Ectodermal cell (in vitro differentiated cells): ENCODE data around the gene FNTB.

Experiments used
- H3K27ac ChIP-seq: 2 replicates; pipeline ENCODE4 v1.7.0; 2013; ENCODE audit warnings: mild to moderate bottlenecking, low read depth, low read length; ENCODE audit not compliant: insufficient read depth, poor library complexity, severe bottlenecking
- H3K27me3 ChIP-seq: 2 replicates; pipeline ENCODE4 v1.7.0; 2013; ENCODE audit warnings: mild to moderate bottlenecking, low read length; ENCODE audit not compliant: insufficient read depth, control insufficient read depth, poor library complexity, severe bottlenecking
- H3K36me3 ChIP-seq: one replicate; pipeline ENCODE4 v1.7.0; 2013; ENCODE audit warnings: low read length; ENCODE audit not compliant: control insufficient read depth, insufficient read depth
- H3K4me1 ChIP-seq: one replicate; pipeline ENCODE4 v1.7.0; 2013; ENCODE audit warnings: low read length; ENCODE audit not compliant: control insufficient read depth, insufficient read depth
- H3K4me3 ChIP-seq: 2 replicates; pipeline ENCODE4 v1.7.0; 2013; ENCODE audit warnings: low read depth, low read length, control low read depth; ENCODE audit not compliant: insufficient read depth
- H3K9me3 ChIP-seq: 2 replicates; pipeline ENCODE4 v1.7.0; 2013; ENCODE audit warnings: mild to moderate bottlenecking, low read length, moderate library complexity; ENCODE audit not compliant: control insufficient read depth
- WGBS, 2 experiments: methylation state at CpG; one replicate each; pipeline ENCODE4 v1.1.7; 2013; ENCODE audit warnings: missing lambda C conversion rate in 2 of 2; 5-methylcytosine and 5-hydroxymethylcytosine counted together

FNTB gene

DNA sequence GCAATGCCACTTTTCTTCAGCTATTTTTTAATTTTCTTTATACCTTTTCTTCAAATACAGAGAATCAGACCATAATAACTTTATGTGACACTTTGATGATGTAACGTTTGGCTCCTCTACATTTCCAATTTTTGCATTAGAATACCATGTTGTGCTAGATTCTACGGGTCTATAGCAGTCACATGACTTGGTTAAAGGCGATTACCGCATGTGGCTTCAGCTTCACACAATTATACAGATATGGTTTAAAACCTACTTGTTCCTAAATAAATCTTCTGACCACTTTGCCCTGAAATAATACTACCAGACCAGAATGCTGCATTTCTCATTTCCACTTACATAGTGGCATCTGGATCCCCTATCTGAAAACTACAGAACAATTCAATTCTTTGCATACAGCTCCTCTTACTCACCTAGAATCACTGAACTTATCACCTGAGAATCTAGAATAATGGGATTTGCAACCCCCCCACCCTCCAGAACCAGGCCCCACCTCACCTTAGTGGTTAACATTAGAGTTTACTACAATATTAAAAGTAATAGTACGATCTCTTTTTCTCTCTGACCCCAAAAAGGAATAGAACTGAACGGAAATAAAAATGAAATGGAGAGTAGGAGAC is 114.3 kb downstream of the FNTB start:
- 56 to 74% methylated on average over 4 to 5 of the region's 6 CpGs for WGBS, 2 experiments
- H3K27ac ChIP-seq = no peak overlapping the region

DNA sequence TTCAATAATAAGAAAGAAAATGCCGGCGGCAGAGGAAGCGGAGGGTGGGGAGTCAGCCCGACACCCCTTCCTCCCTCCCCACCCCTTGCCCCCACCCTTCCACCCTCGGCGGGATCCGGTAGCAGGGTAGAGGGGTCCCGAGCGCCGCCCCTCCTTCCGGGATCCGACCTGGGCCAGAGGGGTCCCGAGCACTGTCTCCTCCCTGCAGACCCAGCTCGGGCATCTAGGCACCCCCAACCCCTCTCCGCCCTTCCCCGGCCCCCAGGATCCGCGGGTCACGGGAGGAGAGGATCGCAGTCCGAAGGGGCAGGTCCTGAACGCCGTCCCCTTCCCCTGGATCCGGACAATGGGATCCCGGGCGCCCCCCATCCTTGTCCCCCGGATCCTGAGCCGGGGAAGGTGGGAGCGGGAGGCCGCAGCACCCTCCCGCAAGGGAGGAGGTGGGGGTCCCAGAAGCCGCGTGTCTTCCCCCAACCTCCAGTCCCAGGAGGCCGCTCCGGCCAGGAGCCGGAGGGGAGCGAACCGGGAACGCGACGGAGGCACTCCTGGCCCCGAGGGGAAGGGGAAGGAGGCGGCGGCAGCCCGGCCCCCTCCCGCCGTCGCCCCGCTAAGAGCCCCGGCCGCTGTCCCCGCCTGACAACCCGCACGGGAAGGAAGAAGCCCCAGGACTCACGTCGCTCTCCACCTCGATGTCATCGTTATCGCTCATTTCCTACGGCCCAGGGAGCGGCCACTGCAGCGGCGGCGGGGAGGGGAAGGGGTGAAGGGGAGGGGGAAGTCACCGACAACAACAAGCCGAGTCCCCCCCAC is 115.1 kb downstream of the FNTB start:
- Histone ChIP-seq H3K4me3 (peak overlapping the region; percentile 90), H3K27ac (peak overlapping the region; percentile 76), H3K4me1 (peaks cover 3% of the 10 kb centered on the region), H3K36me3 (no peaks in the 10 kb centered on the region), H3K27me3 (peaks cover 12% of the 10 kb centered on the region), H3K9me3 (no peaks in the 10 kb centered on the region)
- WGBS, 2 experiments = 0 to 1% methylated on average over 53 to 62 of the region's 66 CpGs

More for the DNA sequence above, 114.3 kb downstream of the FNTB start:
- Histone ChIP-seq H3K4me3 (peak overlapping the region; percentile 90), H3K27me3 (peaks cover 12% of the 10 kb centered on the region), H3K36me3 (peaks cover 4% of the 10 kb centered on the region), H3K9me3 (no peaks in the 10 kb centered on the region), H3K4me1 (peaks cover 3% of the 10 kb centered on the region)

DNA sequence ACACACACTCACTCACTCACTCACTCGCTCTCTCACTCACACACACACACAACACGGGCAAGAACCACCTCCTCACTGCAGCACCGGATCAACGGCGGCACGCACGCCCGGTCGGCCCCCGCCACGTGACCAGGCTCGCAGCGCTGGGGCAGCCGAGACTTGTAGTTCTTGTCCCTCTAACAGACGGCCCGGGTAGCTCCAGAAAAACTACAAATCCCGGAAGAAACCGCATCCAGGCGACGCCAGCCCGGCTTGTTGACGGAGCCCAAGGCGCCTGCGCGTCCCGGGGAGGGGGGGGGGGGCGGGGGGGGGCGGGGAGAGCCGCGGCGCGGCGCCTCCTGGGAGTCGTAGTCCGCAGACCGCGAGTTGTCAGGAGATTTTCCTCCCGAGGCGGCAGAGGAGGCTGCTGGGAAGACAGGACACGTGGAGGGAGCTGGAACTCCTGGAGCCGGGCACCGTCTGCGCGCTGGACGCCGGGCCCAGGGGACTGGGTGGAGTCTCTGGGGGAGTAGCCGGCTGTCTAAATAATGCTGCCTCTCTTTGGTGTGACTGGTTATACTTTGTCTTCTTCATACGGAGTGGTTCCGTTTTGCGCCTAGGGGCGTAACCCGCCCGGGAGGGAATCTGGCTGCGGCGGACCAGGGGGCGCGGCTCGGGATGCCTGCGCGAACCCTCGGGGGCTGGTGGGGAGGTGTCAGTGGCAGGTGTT is 115.9 kb downstream of the FNTB start, which contains the start of gene MAX:
Gene MAX (minus strand): TSS at position 77 of the 709 bp plus-strand sequence. CDS start 178 bp downstream, outside the sequence.
- Histone ChIP-seq H3K27me3 (peaks cover 12% of the 10 kb centered on the region), H3K36me3 (no peaks in the 10 kb centered on the region), H3K27ac (peak within 1 kb of the TSS; percentile 76), H3K4me3 (peak within 1 kb of the TSS; percentile 90), H3K4me1 (peaks cover 3% of the 10 kb centered on the region), H3K9me3 (no peaks in the 10 kb centered on the region)
- WGBS, 2 experiments = 0% methylated on average over 53 to 59 of the region's 61 CpGs

DNA sequence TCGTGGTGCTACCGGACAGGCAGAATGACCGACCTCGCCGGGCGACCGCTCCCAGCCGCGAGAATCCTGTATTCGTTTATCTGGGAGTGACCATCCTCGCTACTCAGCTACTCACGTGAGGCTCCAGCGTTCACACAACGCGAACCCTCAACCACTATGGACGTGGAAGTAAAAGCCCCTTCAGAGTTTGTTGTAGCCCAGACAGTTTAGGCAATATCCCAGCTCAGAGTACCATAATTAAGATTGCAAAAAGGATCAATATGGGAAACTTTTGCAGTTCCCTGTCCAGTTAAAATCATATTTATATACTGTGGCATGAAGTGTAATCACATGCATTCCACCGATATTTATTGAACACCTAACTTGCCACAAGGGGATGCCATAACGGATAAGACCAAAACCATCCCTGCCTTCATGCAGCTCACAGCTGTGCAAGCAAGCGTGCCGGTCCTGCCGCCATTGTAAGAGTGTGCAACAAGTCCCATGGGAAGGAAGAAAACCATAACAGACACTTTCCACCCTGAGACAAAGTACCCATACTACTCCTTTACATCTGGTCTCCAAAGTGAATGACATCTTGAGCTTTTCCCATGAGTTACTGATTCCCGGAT is 116.6 kb downstream of the FNTB start:
- Histone ChIP-seq H3K9me3 (no peaks in the 10 kb centered on the region), H3K4me1 (peaks cover 3% of the 10 kb centered on the region), H3K27me3 (peaks cover 12% of the 10 kb centered on the region), H3K27ac (no peak overlapping the region), H3K36me3 (no peaks in the 10 kb centered on the region), H3K4me3 (peak overlapping the region; percentile 63)
- 18 to 19% methylated on average over 22 of the region's 22 CpGs for WGBS, 2 experiments

DNA sequence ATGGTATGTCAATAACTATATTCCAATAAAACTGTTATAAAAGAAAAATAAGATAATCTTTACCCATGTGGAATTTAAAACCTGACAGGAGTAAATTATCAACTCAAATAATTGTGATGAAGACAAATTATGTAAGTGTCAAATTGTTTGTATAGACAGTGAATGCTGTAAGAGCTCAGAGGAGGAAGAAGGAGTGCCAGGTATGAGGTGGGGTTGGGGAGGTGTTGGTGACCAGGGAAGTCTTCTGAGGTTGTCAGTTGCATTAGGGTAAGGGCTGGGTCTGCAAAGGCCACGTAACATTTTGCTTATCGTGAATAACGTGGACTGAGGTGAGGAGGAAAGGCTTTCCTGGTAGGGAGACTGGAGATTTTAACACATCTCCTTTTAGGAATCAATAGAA is 118.1 kb downstream of the FNTB start:
- Histone ChIP-seq H3K36me3 (no peaks in the 10 kb centered on the region), H3K27me3 (peaks cover 12% of the 10 kb centered on the region), H3K27ac (no peak overlapping the region), H3K4me1 (peaks cover 3% of the 10 kb centered on the region), H3K9me3 (no peaks in the 10 kb centered on the region), H3K4me3 (no peak overlapping the region)
- WGBS, 2 experiments = 90 to 97% methylated on average over 3 of the region's 3 CpGs

DNA sequence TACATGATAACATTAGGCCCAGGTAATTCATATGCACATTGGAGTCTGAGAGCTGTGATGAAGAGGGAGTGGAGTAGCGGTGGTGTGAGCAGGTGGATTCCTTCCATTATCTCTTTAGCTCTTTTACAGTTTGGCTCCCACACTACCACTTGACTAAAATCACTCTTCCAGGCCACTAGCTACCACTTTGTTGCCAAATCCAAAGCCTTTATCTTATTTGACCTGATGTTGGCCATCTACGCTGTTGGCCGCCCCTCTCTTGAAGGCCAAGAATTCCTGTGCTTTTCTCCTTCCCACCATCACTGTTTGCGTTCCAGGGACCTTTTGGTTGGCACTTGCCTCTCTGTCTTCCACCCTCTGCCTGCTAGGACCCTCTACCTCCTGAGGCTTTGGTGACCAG is 119.6 kb downstream of the FNTB start:
- H3K27me3 ChIP-seq = peaks cover 12% of the 10 kb centered on the region
- H3K27ac ChIP-seq = no peak overlapping the region
- H3K4me3 ChIP-seq = no peak overlapping the region
- H3K4me1 ChIP-seq = peaks cover 3% of the 10 kb centered on the region
- H3K9me3 ChIP-seq = no peaks in the 10 kb centered on the region
- 95 to 98% methylated on average over 3 to 4 of the region's 4 CpGs for WGBS, 2 experiments
- no peaks in the 10 kb centered on the region for H3K36me3 ChIP-seq

DNA sequence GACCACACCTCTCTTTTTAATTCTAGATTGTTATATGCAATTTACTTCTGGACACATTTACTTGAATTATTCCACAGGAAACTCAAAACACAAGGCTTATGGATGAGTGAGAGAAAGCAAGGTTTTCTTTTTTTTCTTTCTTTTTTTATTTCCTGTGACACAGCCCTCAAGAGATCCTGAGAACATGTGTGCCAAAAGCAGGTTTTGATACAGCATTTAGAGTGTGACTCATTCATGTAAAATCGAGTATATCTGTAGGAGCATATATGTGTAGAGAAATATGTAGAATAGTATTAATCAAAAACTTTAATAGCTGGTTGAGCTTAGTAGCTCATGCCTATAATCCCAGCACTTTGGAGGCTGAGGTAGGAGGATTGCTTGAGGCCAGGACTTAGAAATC is 120.0 kb downstream of the FNTB start:
- Histone ChIP-seq H3K27me3 (peaks cover 12% of the 10 kb centered on the region), H3K4me3 (no peak overlapping the region), H3K4me1 (peaks cover 3% of the 10 kb centered on the region), H3K27ac (no peak overlapping the region), H3K36me3 (no peaks in the 10 kb centered on the region), H3K9me3 (no peaks in the 10 kb centered on the region)
- 80 to 82% methylated on average over 1 of the region's 1 CpG for WGBS, 2 experiments

DNA sequence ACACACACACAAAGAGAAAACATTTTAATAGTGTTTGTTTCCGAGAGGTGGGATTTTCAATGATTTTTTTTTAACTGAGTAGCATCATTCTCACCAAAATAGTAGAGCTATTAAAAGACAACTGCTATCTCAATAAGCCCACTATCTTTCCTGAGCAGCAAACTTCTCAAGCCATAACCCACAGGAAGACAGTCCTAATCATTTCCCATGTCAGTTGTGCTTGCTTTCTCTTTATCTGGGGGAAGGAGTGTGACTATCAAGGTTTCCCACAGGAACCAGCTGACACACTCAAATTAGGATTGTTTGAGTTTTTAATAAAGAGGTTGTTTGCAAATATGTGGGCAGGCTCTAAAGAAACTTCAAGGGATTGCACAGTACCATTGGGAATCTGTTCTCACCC is 120.5 kb downstream of the FNTB start:
- H3K27me3 ChIP-seq = peaks cover 12% of the 10 kb centered on the region
- no peak overlapping the region for H3K4me3 ChIP-seq
- H3K4me1 ChIP-seq = peaks cover 3% of the 10 kb centered on the region
- WGBS, 2 experiments = no CpG with 5 or more reads among the region's 1 CpG
- no peaks in the 10 kb centered on the region for H3K9me3 ChIP-seq
- no peak overlapping the region for H3K27ac ChIP-seq
- no peaks in the 10 kb centered on the region for H3K36me3 ChIP-seq

DNA sequence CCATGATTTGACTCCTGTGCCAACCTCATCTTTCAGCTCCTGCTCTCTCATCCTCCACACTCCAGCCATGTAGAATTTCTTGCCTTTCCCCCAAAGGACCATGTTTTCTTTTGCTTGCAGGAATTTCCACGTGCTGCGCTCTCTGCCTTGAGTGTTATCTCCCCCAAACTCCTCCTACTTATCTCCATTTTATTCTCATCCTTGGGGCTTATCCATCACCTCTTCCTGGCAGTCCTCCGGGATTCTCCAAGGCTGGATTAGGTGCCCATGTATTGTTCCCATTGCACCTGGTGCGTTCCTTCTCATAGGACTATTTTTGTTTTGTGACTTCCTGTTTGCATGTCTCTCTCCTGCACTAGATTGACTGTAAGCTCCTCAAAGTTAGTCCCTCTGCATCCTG is 122.7 kb downstream of the FNTB start:
- no peak overlapping the region for H3K4me3 ChIP-seq
- H3K27me3 ChIP-seq = no peaks in the 10 kb centered on the region
- 89 to 92% methylated on average over 4 of the region's 4 CpGs for WGBS, 2 experiments

DNA sequence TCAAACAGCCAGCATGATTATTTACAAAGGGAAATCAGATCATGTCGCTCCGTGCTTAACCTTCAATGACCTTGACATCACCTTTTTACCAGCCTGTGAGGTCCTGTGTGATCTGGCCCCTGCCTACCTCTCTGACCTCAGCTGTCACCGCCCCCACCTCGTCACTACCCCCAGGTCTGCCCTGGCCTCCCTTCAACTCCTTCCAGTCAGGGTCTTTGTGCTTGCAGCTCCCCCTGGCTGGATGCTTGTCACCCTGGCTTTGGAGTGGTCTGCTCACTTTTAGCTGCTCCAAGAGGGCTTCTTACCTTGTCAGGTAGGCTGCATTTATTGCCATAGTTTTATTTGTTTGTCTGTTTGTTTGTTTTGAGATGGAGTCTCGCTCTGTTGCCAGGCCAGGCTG is 123.8 kb downstream of the FNTB start:
- no peaks in the 10 kb centered on the region for H3K9me3 ChIP-seq
- H3K27me3 ChIP-seq = no peaks in the 10 kb centered on the region
- no peak overlapping the region for H3K27ac ChIP-seq
- H3K4me3 ChIP-seq = no peak overlapping the region
- no peaks in the 10 kb centered on the region for H3K36me3 ChIP-seq
- H3K4me1 ChIP-seq = no peaks in the 10 kb centered on the region
- 71 to 74% methylated on average over 5 of the region's 5 CpGs for WGBS, 2 experiments

More for the DNA sequence above, 122.7 kb downstream of the FNTB start:
- Histone ChIP-seq H3K4me1 (no peaks in the 10 kb centered on the region), H3K27ac (no peak overlapping the region), H3K36me3 (no peaks in the 10 kb centered on the region), H3K9me3 (no peaks in the 10 kb centered on the region)
